Activated naive CD4-positive, alpha-beta T cell treated with anti-CD3 and anti-CD28 coated beads, Interleukin-2, amount 10 ng/mL, durations not matched to agents 7 days and 5 days (primary cell): ENCODE data around the gene DLG5.

Source experiments
- CTCF ChIA-PET: fragments of 350-600 bp; sonication (Branson Sonifier 250); formaldehyde crosslinking; loops from one replicate; lab custom pipeline; 2021; ENCODE audit warnings: antibody characterized with exemption; lab: Charles Lee
- DNase-seq: peaks from one replicate; pipeline ENCODE4 v3.0.0-alpha.2; 2020
- H3K27ac Mint-ChIP-seq: one replicate; pipeline ENCODE4 v1.8.0; 2021; ENCODE audit warnings: mild to moderate bottlenecking, moderate library complexity, mixed read lengths
- H3K27me3 Mint-ChIP-seq: one replicate; pipeline ENCODE4 v1.8.0; 2021; ENCODE audit warnings: mild to moderate bottlenecking, mixed read lengths
- H3K36me3 Mint-ChIP-seq: one replicate; pipeline ENCODE4 v1.8.0; 2021; ENCODE audit warnings: mixed read lengths
- H3K4me1 Mint-ChIP-seq: one replicate; pipeline ENCODE4 v1.8.0; 2021; ENCODE audit warnings: mixed read lengths
- H3K4me3 Mint-ChIP-seq: one replicate; pipeline ENCODE4 v1.8.0; 2021; ENCODE audit warnings: mild to moderate bottlenecking, moderate library complexity, mixed read lengths
- H3K9me3 Mint-ChIP-seq: one replicate; pipeline ENCODE4 v1.8.0; 2021; ENCODE audit warnings: mixed read lengths

DLG5 gene

GRCh38 chr10:77961668-77962067 lies 35.1 kb upstream of the DLG5 start:
- Mint-ChIP-seq H3K27me3 (no peaks in the 10 kb centered on the region), H3K27ac (no peak overlapping the region), H3K36me3 (no peaks in the 10 kb centered on the region), H3K4me3 (no peak overlapping the region), H3K9me3 (peaks cover 2% of the 10 kb centered on the region), H3K4me1 (no peaks in the 10 kb centered on the region)
- CTCF ChIA-PET = interaction anchor here (0.7 kb wide), 1 partner anchor 250 kb away, joined by 3 read pairs; no protein-coding TSS in a partner anchor
- no peak for DNase-seq

- Mint-ChIP-seq H3K9me3 (peaks cover 2% of the 10 kb centered on the region), H3K4me3 (no peak overlapping the region), H3K36me3 (no peaks in the 10 kb centered on the region), H3K27me3 (no peaks in the 10 kb centered on the region), H3K4me1 (no peaks in the 10 kb centered on the region), H3K27ac (no peak overlapping the region)
- CTCF ChIA-PET = no interaction called here
- DNase-seq = no peak
Observed at GRCh38 chr10:77960829-77961329, 34.3 kb upstream of the DLG5 start.

- Mint-ChIP-seq H3K4me1 (no peaks in the 10 kb centered on the region), H3K27me3 (no peaks in the 10 kb centered on the region), H3K4me3 (no peak overlapping the region), H3K36me3 (no peaks in the 10 kb centered on the region), H3K9me3 (peaks cover 2% of the 10 kb centered on the region), H3K27ac (no peak overlapping the region)
- DNase-seq = no peak
- CTCF ChIA-PET = no interaction called here
Observed at GRCh38 chr10:77959887-77960455, 33.4 kb upstream of the DLG5 start.

GRCh38 chr10:77959384-77959783 lies 32.8 kb upstream of the DLG5 start:
- CTCF ChIA-PET = no interaction called here
- Mint-ChIP-seq H3K4me3 (no peak overlapping the region), H3K4me1 (no peaks in the 10 kb centered on the region), H3K27me3 (no peaks in the 10 kb centered on the region), H3K27ac (no peak overlapping the region), H3K9me3 (peaks cover 2% of the 10 kb centered on the region), H3K36me3 (no peaks in the 10 kb centered on the region)
- no peak for DNase-seq

- Mint-ChIP-seq H3K27me3 (peaks cover 8% of the 10 kb centered on the region), H3K4me3 (no peak overlapping the region), H3K4me1 (no peaks in the 10 kb centered on the region), H3K27ac (no peak overlapping the region), H3K9me3 (peaks cover 17% of the 10 kb centered on the region), H3K36me3 (no peaks in the 10 kb centered on the region)
- CTCF ChIA-PET = no interaction called here
- DNase-seq = no peak
Observed at GRCh38 chr10:77955136-77955535, 28.6 kb upstream of the DLG5 start.

GRCh38 chr10:77949167-77949566 lies 22.6 kb upstream of the DLG5 start:
- H3K27me3 Mint-ChIP-seq = peaks cover 19% of the 10 kb centered on the region
- H3K27ac Mint-ChIP-seq = no peak overlapping the region
- no peaks in the 10 kb centered on the region for H3K4me1 Mint-ChIP-seq
- CTCF ChIA-PET = no interaction called here
- no peak for DNase-seq
- H3K36me3 Mint-ChIP-seq = no peaks in the 10 kb centered on the region
- H3K9me3 Mint-ChIP-seq = peaks cover 17% of the 10 kb centered on the region
- no peak overlapping the region for H3K4me3 Mint-ChIP-seq

GRCh38 chr10:77946084-77946483 lies 19.5 kb upstream of the DLG5 start:
- no peak for DNase-seq
- Mint-ChIP-seq H3K27ac (no peak overlapping the region), H3K27me3 (peaks cover 12% of the 10 kb centered on the region), H3K9me3 (peaks cover 9% of the 10 kb centered on the region), H3K36me3 (no peaks in the 10 kb centered on the region), H3K4me1 (no peaks in the 10 kb centered on the region), H3K4me3 (no peak overlapping the region)
- CTCF ChIA-PET = no interaction called here

- no peak for DNase-seq
- Mint-ChIP-seq H3K9me3 (no peaks in the 10 kb centered on the region), H3K4me3 (no peak overlapping the region), H3K27me3 (peaks cover 17% of the 10 kb centered on the region), H3K4me1 (no peaks in the 10 kb centered on the region), H3K36me3 (no peaks in the 10 kb centered on the region), H3K27ac (no peak overlapping the region)
- CTCF ChIA-PET = no interaction called here
Observed at GRCh38 chr10:77944519-77944918, 18.0 kb upstream of the DLG5 start.

GRCh38 chr10:77943121-77943901 lies 16.8 kb upstream of the DLG5 start:
- no peak overlapping the region for H3K27ac Mint-ChIP-seq
- H3K27me3 Mint-ChIP-seq = peaks cover 18% of the 10 kb centered on the region
- no peak for DNase-seq
- CTCF ChIA-PET = no interaction called here
- no peaks in the 10 kb centered on the region for H3K9me3 Mint-ChIP-seq
- no peaks in the 10 kb centered on the region for H3K4me1 Mint-ChIP-seq
- H3K36me3 Mint-ChIP-seq = no peaks in the 10 kb centered on the region
- H3K4me3 Mint-ChIP-seq = no peak overlapping the region

GRCh38 chr10:77941790-77942189 lies 15.2 kb upstream of the DLG5 start:
- Mint-ChIP-seq H3K4me3 (no peak overlapping the region), H3K27me3 (peaks cover 22% of the 10 kb centered on the region), H3K9me3 (no peaks in the 10 kb centered on the region), H3K36me3 (no peaks in the 10 kb centered on the region), H3K4me1 (no peaks in the 10 kb centered on the region), H3K27ac (no peak overlapping the region)
- CTCF ChIA-PET = no interaction called here
- DNase-seq = no peak

- CTCF ChIA-PET = no interaction called here
- Mint-ChIP-seq H3K27ac (no peak overlapping the region), H3K9me3 (no peaks in the 10 kb centered on the region), H3K4me3 (no peak overlapping the region), H3K4me1 (no peaks in the 10 kb centered on the region), H3K36me3 (no peaks in the 10 kb centered on the region), H3K27me3 (peaks cover 24% of the 10 kb centered on the region)
- no peak for DNase-seq
Observed at GRCh38 chr10:77940627-77941026, 14.1 kb upstream of the DLG5 start.

GRCh38 chr10:77940225-77940624 lies 13.7 kb upstream of the DLG5 start:
- no peak for DNase-seq
- no peak overlapping the region for H3K4me3 Mint-ChIP-seq
- no peaks in the 10 kb centered on the region for H3K4me1 Mint-ChIP-seq
- no peaks in the 10 kb centered on the region for H3K36me3 Mint-ChIP-seq
- H3K9me3 Mint-ChIP-seq = no peaks in the 10 kb centered on the region
- peaks cover 26% of the 10 kb centered on the region for H3K27me3 Mint-ChIP-seq
- CTCF ChIA-PET = no interaction called here
- H3K27ac Mint-ChIP-seq = no peak overlapping the region

- DNase-seq = no peak
- peaks cover 26% of the 10 kb centered on the region for H3K27me3 Mint-ChIP-seq
- no peaks in the 10 kb centered on the region for H3K36me3 Mint-ChIP-seq
- no peak overlapping the region for H3K4me3 Mint-ChIP-seq
- H3K27ac Mint-ChIP-seq = no peak overlapping the region
- H3K4me1 Mint-ChIP-seq = no peaks in the 10 kb centered on the region
- H3K9me3 Mint-ChIP-seq = no peaks in the 10 kb centered on the region
- CTCF ChIA-PET = no interaction called here
Observed at GRCh38 chr10:77939561-77940001, 13.0 kb upstream of the DLG5 start.

- Mint-ChIP-seq H3K36me3 (no peaks in the 10 kb centered on the region), H3K9me3 (no peaks in the 10 kb centered on the region), H3K4me3 (no peak overlapping the region), H3K27me3 (peaks cover 35% of the 10 kb centered on the region), H3K27ac (no peak overlapping the region), H3K4me1 (no peaks in the 10 kb centered on the region)
- DNase-seq = no peak
- CTCF ChIA-PET = no interaction called here
Observed at GRCh38 chr10:77936697-77937567, 10.4 kb upstream of the DLG5 start.
